COLO668 (cell line): ENCODE results near the gene FLG.
"Not testable (repeated sequence)": the region's sequence is repeated elsewhere in the genome, so short reads cannot be mapped to it uniquely, and the experiment has no call there.

ENCODE experiments used
- DNase-seq: peaks from one replicate; lab custom pipeline; 2025; ENCODE audit not compliant: unreplicated experiment; lab: John Stamatoyannopoulos, UW

The FLG gene

DNA sequence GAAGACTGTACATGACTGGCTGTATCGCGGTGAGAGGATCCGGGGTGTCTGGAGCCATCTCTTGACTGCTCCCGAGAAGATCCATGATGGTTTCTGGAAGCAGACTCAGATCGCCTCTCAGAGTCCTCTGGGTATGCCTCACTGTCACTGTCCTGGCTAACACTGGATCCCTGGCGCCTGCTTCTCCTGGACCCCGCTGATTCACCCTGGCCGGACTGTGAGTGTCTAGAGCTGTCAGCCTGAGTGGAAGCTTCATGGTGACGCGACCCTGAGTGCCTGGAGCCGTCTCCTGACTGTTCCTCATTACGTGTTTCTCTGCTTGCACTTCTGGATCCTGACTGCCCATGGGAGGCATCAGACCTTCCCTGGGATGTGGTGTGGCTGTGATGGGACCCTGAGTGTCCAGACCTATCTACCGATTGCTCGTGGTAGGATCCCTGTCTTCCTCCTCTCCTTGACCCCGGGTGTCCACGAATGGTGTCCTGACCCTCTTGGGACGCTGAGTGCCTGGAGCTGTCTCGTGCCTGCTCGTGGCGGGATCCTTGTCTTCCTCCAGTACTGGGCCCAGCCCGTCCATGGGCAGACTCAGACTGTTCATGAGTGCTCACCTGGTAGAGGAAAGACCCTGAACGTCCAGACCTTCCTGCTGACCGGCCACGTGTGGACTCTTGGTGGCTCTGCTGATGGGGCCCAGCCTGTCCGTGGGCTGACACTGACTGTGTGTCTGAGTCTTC is 21.7 kb downstream of the FLG start:
- DNase-seq: not testable (repeated sequence)

DNA sequence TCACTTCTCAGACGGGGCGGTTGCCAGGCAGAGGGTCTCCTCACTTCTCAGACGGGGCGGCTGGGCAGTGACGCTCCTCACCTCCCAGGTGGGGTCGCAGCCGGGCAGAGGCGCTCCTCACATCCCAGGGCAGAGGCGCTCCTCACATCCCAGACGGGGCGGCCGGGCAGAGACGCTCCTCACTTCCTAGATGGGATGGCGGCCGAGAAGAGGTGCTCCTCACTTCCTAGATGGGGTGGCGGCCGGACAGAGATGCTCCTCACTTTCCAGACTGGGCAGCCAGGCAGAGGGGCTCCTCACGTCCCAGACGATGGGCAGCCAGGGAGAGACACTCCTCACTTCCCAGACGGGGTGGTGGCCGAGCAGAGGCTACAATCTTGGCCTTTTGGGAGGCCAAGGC is 68.6 kb downstream of the FLG start:
- DNase-seq: not testable (repeated sequence)
